ENCODE results near the gene HTATSF1. TPM values are rescaled to one million over a fixed set of nuclear protein-coding genes. Genes with fewer than 3 reads are reported as not detected.
A peak's percentile ranks its signal among the peaks of the same experiment; 100 is the strongest.

Gene HTATSF1
- total RNA-seq, 1 donor from 2014 or later = 33.1 TPM

DNA sequence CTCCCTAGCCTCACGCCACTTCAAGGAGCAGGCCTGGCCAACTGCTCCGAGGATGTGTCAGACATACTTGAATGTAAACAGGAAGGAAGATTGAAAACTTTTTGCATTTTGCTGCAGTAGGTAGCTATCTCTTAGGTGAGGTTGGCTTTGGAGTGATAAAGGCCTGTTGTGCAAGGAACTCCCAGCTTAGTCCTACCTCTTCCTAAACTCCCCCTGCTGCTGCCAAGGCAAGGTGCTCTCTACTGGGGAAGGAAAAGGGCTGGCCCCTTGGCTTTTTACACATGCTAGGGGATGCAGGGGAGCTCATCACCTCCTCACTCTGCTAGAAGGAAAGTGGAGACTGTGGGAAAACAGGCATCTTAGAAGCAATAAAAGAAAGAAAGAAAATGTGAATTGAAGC is 20.4 kb upstream of the HTATSF1 start:
- H3K4me1 ChIP-seq (ENCODE audit: insufficient read depth, low read length) = no peaks in the 10 kb centered on the region
- no peaks in the 10 kb centered on the region for H3K9me3 ChIP-seq (ENCODE audit: insufficient read depth, low read depth, low read length)
- TF ChIP-seq CTCF (IDR thresholded peaks at IDR 0.05; ENCODE audit: insufficient read depth, low read depth, low read length) = no peak
- TF ChIP-seq EZH2 (IDR thresholded peaks at IDR 0.05; ENCODE audit: insufficient read depth, low read length) = no peak
- H3K4me1 Mint-ChIP-seq (ENCODE audit: low read depth, unreplicated experiment) = no peaks in the 10 kb centered on the region
- H3K36me3 Mint-ChIP-seq (ENCODE audit: low read depth, unreplicated experiment) = no peaks in the 10 kb centered on the region
- no peak overlapping the region for H2AFZ ChIP-seq (ENCODE audit: low read depth, low read length)
- no peak overlapping the region for H3K4me3 Mint-ChIP-seq (ENCODE audit: unreplicated experiment)
- H3K27ac Mint-ChIP-seq (ENCODE audit: unreplicated experiment) = no peak overlapping the region
- peaks cover 2% of the 10 kb centered on the region for H3K9me3 Mint-ChIP-seq (ENCODE audit: unreplicated experiment)
- H3K27ac ChIP-seq (ENCODE audit: low read depth, low read length) = no peak overlapping the region
- H3K27me3 ChIP-seq (ENCODE audit: insufficient read depth, low read length) = no peaks in the 10 kb centered on the region
- no peaks in the 10 kb centered on the region for H3K79me2 ChIP-seq (ENCODE audit: insufficient read depth, low read length)
- H3K27me3 Mint-ChIP-seq (ENCODE audit: low read depth, unreplicated experiment) = peaks cover 19% of the 10 kb centered on the region
- FAIRE-seq = no peak
- H4K20me1 ChIP-seq (ENCODE audit: insufficient read depth, low read length) = no peaks in the 10 kb centered on the region
- no peak overlapping the region for H3K4me2 ChIP-seq (ENCODE audit: low read length)
- no peak overlapping the region for H3K4me3 ChIP-seq (ENCODE audit: insufficient read depth, low read depth, low read length)
- H3K9ac ChIP-seq (ENCODE audit: low read length) = no peak overlapping the region
- H3K36me3 ChIP-seq (ENCODE audit: insufficient read depth, low read length) = no peaks in the 10 kb centered on the region
- DNase-seq (ENCODE audit: low read depth) = no peak

DNA sequence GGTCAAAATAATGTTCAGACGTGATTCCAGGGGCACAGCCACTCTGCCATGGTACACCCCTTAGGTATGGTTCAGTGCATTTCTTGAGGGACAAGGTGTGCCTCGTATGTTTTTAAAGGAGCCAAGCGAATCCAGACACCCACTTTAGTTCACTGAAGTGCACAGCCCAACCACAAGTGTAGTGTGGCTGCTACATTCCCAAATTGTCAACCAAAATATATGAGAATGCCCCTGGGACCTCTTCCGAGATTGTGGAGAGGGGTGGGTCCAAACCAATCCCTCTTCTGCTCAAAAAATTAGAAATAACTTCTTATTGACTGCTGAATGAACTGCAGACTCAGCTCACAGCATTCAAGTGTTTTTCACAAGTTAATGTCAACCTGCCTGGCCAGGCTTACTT is 17.0 kb upstream of the HTATSF1 start:
- no peak overlapping the region for H3K9ac ChIP-seq (ENCODE audit: low read length)
- no peaks in the 10 kb centered on the region for H3K36me3 ChIP-seq (ENCODE audit: insufficient read depth, low read length)
- H3K4me2 ChIP-seq (ENCODE audit: low read length) = no peak overlapping the region
- no peak for TF ChIP-seq EZH2 (IDR thresholded peaks at IDR 0.05; ENCODE audit: insufficient read depth, low read length)
- no peak for TF ChIP-seq CTCF (IDR thresholded peaks at IDR 0.05; ENCODE audit: insufficient read depth, low read depth, low read length)
- H3K4me1 Mint-ChIP-seq (ENCODE audit: low read depth, unreplicated experiment) = no peaks in the 10 kb centered on the region
- H3K9me3 Mint-ChIP-seq (ENCODE audit: unreplicated experiment) = no peaks in the 10 kb centered on the region
- H3K27ac Mint-ChIP-seq (ENCODE audit: unreplicated experiment) = no peak overlapping the region
- no peak overlapping the region for H3K4me3 Mint-ChIP-seq (ENCODE audit: unreplicated experiment)
- no peak for FAIRE-seq
- no peak overlapping the region for H3K4me3 ChIP-seq (ENCODE audit: insufficient read depth, low read depth, low read length)
- no peak for DNase-seq (ENCODE audit: low read depth)
- no peaks in the 10 kb centered on the region for H3K4me1 ChIP-seq (ENCODE audit: insufficient read depth, low read length)
- no peaks in the 10 kb centered on the region for H4K20me1 ChIP-seq (ENCODE audit: insufficient read depth, low read length)
- H3K27ac ChIP-seq (ENCODE audit: low read depth, low read length) = no peak overlapping the region
- no peaks in the 10 kb centered on the region for H3K9me3 ChIP-seq (ENCODE audit: insufficient read depth, low read depth, low read length)
- no peaks in the 10 kb centered on the region for H3K36me3 Mint-ChIP-seq (ENCODE audit: low read depth, unreplicated experiment)
- H3K27me3 ChIP-seq (ENCODE audit: insufficient read depth, low read length) = no peaks in the 10 kb centered on the region
- H3K27me3 Mint-ChIP-seq (ENCODE audit: low read depth, unreplicated experiment) = peaks cover 26% of the 10 kb centered on the region
- H2AFZ ChIP-seq (ENCODE audit: low read depth, low read length) = no peak overlapping the region
- no peaks in the 10 kb centered on the region for H3K79me2 ChIP-seq (ENCODE audit: insufficient read depth, low read length)

- H3K4me1 ChIP-seq (ENCODE audit: insufficient read depth, low read length) = no peaks in the 10 kb centered on the region
- no peak within 1 kb of the TSS for H3K4me3 ChIP-seq (ENCODE audit: insufficient read depth, low read depth, low read length)
- TF ChIP-seq EZH2 (IDR thresholded peaks at IDR 0.05; ENCODE audit: insufficient read depth, low read length) (no peak), CTCF (IDR thresholded peaks at IDR 0.05; ENCODE audit: insufficient read depth, low read depth, low read length) (no peak)
- no peak within 1 kb of the TSS for H3K4me2 ChIP-seq (ENCODE audit: low read length)
- Mint-ChIP-seq H3K4me3 (ENCODE audit: unreplicated experiment) (no peak within 1 kb of the TSS), H3K36me3 (ENCODE audit: low read depth, unreplicated experiment) (no peaks in the 10 kb centered on the region), H3K27me3 (ENCODE audit: low read depth, unreplicated experiment) (peaks cover 25% of the 10 kb centered on the region), H3K9me3 (ENCODE audit: unreplicated experiment) (no peaks in the 10 kb centered on the region), H3K27ac (ENCODE audit: unreplicated experiment) (no peak within 1 kb of the TSS), H3K4me1 (ENCODE audit: low read depth, unreplicated experiment) (no peaks in the 10 kb centered on the region)
- no peak within 1 kb of the TSS for H3K27ac ChIP-seq (ENCODE audit: low read depth, low read length)
- no peak for DNase-seq (ENCODE audit: low read depth)
- H3K9me3 ChIP-seq (ENCODE audit: insufficient read depth, low read depth, low read length) = no peaks in the 10 kb centered on the region
- H3K36me3 ChIP-seq (ENCODE audit: insufficient read depth, low read length) = no peaks in the 10 kb centered on the region
- H3K27me3 ChIP-seq (ENCODE audit: insufficient read depth, low read length) = no peaks in the 10 kb centered on the region
- FAIRE-seq = peak; percentile 60
- H3K79me2 ChIP-seq (ENCODE audit: insufficient read depth, low read length) = no peaks in the 10 kb centered on the region
- H3K9ac ChIP-seq (ENCODE audit: low read length) = no peak within 1 kb of the TSS
- no peak within 1 kb of the TSS for H2AFZ ChIP-seq (ENCODE audit: low read depth, low read length)
- no peaks in the 10 kb centered on the region for H4K20me1 ChIP-seq (ENCODE audit: insufficient read depth, low read length)
Observed at GRCh38 chrX:136487647-136488046, 9.7 kb upstream of the HTATSF1 start, which contains the start of gene BRS3. BRS3 (plus strand) TSS chrX:136487947; CDS start chrX:136488115, 168 bp downstream.

All from astrocyte (in vitro differentiated cells and primary cell).